ENCODE data around the gene ZBTB47. TPM values are rescaled to one million over a fixed set of nuclear protein-coding genes. Genes with fewer than 3 reads are reported as not detected.
A peak's percentile ranks its signal among the peaks of the same experiment; 100 is the strongest.

ZBTB47 gene
- total RNA-seq, 2 donors from 2014 or later = 0.34 to 1.8 TPM

- H3K9me3 Mint-ChIP-seq = no peaks in the 10 kb centered on the region
- ATAC-seq (no peak), DNase-seq (ENCODE audit: low spot score in 2 of 2) (no peak)
- no peaks in the 10 kb centered on the region for H3K36me3 Mint-ChIP-seq
- H3K27ac Mint-ChIP-seq = peak overlapping the region in 1 of 2 donors; percentile 29
Measured at GRCh38 chr3:42659451-42660130, 6.1 kb downstream of the ZBTB47 start.

- DNase-seq (ENCODE audit: low spot score in 2 of 2) = no peak
- Mint-ChIP-seq H3K27ac (peak overlapping the region in 1 of 2 donors; percentile 29), H3K36me3 (no peaks in the 10 kb centered on the region), H3K9me3 (no peaks in the 10 kb centered on the region)
- ATAC-seq = no peak
Measured at GRCh38 chr3:42660131-42660715, 6.7 kb downstream of the ZBTB47 start.

GRCh38 chr3:42660898-42661297 is 7.4 kb downstream of the ZBTB47 start:
- ATAC-seq (peak in 1 of 2 donors; percentile 48), DNase-seq (ENCODE audit: low spot score in 2 of 2) (no peak)
- no peaks in the 10 kb centered on the region for H3K36me3 Mint-ChIP-seq
- H3K27ac Mint-ChIP-seq = peak overlapping the region; percentile 32 to 61
- no peaks in the 10 kb centered on the region for H3K9me3 Mint-ChIP-seq

- Mint-ChIP-seq H3K9me3 (no peaks in the 10 kb centered on the region), H3K36me3 (no peaks in the 10 kb centered on the region), H3K27ac (peak overlapping the region in 1 of 2 donors; percentile 61)
- DNase-seq (ENCODE audit: low spot score in 2 of 2) (no peak), ATAC-seq (no peak)
Measured at GRCh38 chr3:42661593-42662022, 8.1 kb downstream of the ZBTB47 start.

GRCh38 chr3:42662037-42662812 is 8.7 kb downstream of the ZBTB47 start:
- DNase-seq (ENCODE audit: low spot score in 2 of 2) (no peak), ATAC-seq (no peak)
- Mint-ChIP-seq H3K9me3 (no peaks in the 10 kb centered on the region), H3K36me3 (no peaks in the 10 kb centered on the region), H3K27ac (no peak overlapping the region)

GRCh38 chr3:42662813-42663535 is 9.5 kb downstream of the ZBTB47 start:
- H3K27ac Mint-ChIP-seq = no peak overlapping the region
- ATAC-seq (no peak), DNase-seq (ENCODE audit: low spot score in 2 of 2) (no peak)
- no peaks in the 10 kb centered on the region for H3K9me3 Mint-ChIP-seq
- H3K36me3 Mint-ChIP-seq = no peaks in the 10 kb centered on the region

- DNase-seq (ENCODE audit: low spot score in 2 of 2) (no peak), ATAC-seq (no peak)
- Mint-ChIP-seq H3K36me3 (peaks cover 0 to 3% of the 10 kb centered on the region in 2 donors), H3K9me3 (no peaks in the 10 kb centered on the region), H3K27ac (no peak overlapping the region)
Measured at GRCh38 chr3:42663581-42664437, 10.3 kb downstream of the ZBTB47 start.

GRCh38 chr3:42664438-42664803 is 10.9 kb downstream of the ZBTB47 start:
- no peak for ATAC-seq
- Mint-ChIP-seq H3K9me3 (no peaks in the 10 kb centered on the region), H3K27ac (no peak overlapping the region), H3K36me3 (peaks cover 0 to 5% of the 10 kb centered on the region in 2 donors)
- DNase-seq (ENCODE audit: low spot score in 2 of 2) = no peak

GRCh38 chr3:42665050-42665878 is 11.8 kb downstream of the ZBTB47 start:
- no peak overlapping the region for H3K27ac Mint-ChIP-seq
- no peaks in the 10 kb centered on the region for H3K9me3 Mint-ChIP-seq
- ATAC-seq (no peak), DNase-seq (ENCODE audit: low spot score in 2 of 2) (peak in 1 of 2 donors; percentile 43)
- peaks cover 0 to 5% of the 10 kb centered on the region in 2 donors for H3K36me3 Mint-ChIP-seq

- H3K9me3 Mint-ChIP-seq = no peaks in the 10 kb centered on the region
- no peak overlapping the region for H3K27ac Mint-ChIP-seq
- DNase-seq (ENCODE audit: low spot score in 2 of 2) (peak in 1 of 2 donors; percentile 21), ATAC-seq (no peak)
- peaks cover 0 to 5% of the 10 kb centered on the region in 2 donors for H3K36me3 Mint-ChIP-seq
Measured at GRCh38 chr3:42666022-42666421, 12.5 kb downstream of the ZBTB47 start.

- DNase-seq (ENCODE audit: low spot score in 2 of 2) = peak in 1 of 2 donors; percentile 37
Measured at GRCh38 chr3:42666577-42666998, 13.1 kb downstream of the ZBTB47 start.

GRCh38 chr3:42667096-42667522 is 13.6 kb downstream of the ZBTB47 start:
- no peak overlapping the region for H3K27ac Mint-ChIP-seq
- DNase-seq (ENCODE audit: low spot score in 2 of 2) (peak in 1 of 2 donors; percentile 53), ATAC-seq (no peak)
- peaks cover 0 to 5% of the 10 kb centered on the region in 2 donors for H3K36me3 Mint-ChIP-seq
- no peaks in the 10 kb centered on the region for H3K9me3 Mint-ChIP-seq

More at GRCh38 chr3:42666577-42666998, 13.1 kb downstream of the ZBTB47 start:
- no peak for ATAC-seq
- no peaks in the 10 kb centered on the region for H3K9me3 Mint-ChIP-seq
- H3K27ac Mint-ChIP-seq = peak overlapping the region in 1 of 2 donors; percentile 14
- peaks cover 0 to 5% of the 10 kb centered on the region in 2 donors for H3K36me3 Mint-ChIP-seq

- no peaks in the 10 kb centered on the region for H3K9me3 Mint-ChIP-seq
- H3K27ac Mint-ChIP-seq = no peak overlapping the region
- no peak for DNase-seq (ENCODE audit: low spot score in 2 of 2)
- H3K36me3 Mint-ChIP-seq = peaks cover 0 to 5% of the 10 kb centered on the region in 2 donors
- ATAC-seq = no peak
Measured at GRCh38 chr3:42667523-42668412, 14.3 kb downstream of the ZBTB47 start.

GRCh38 chr3:42668413-42668760 is 14.9 kb downstream of the ZBTB47 start:
- Mint-ChIP-seq H3K27ac (no peak overlapping the region), H3K36me3 (peaks cover 0 to 5% of the 10 kb centered on the region in 2 donors), H3K9me3 (no peaks in the 10 kb centered on the region)
- peak in 1 of 2 donors; percentile 34 for DNase-seq (ENCODE audit: low spot score in 2 of 2)
- ATAC-seq = no peak
